Inflammatory macrophage (primary cell): ENCODE measurements around the gene ADGRG1.

Experiments
- DNase-seq, 2 donors: peaks; one replicate each; pipeline ENCODE4 v3.0.0-alpha.2; 2020 to 2022

Gene ADGRG1

GRCh38 chr16:57648581-57649442 lies 20.4 kb downstream of the ADGRG1 start:
- peak; percentile 87 to 95 for DNase-seq

- no peak for DNase-seq
These were observed 21.0 kb downstream of the ADGRG1 start for GRCh38 chr16:57649443-57649751.

- DNase-seq, result no peak
These were observed 21.4 kb downstream of the ADGRG1 start for GRCh38 chr16:57649846-57650245.

- DNase-seq, result no peak
These were observed 23.2 kb downstream of the ADGRG1 start for GRCh38 chr16:57651344-57652333.

GRCh38 chr16:57652695-57653471 lies 24.5 kb downstream of the ADGRG1 start:
- no peak for DNase-seq

GRCh38 chr16:57653936-57654335 lies 25.5 kb downstream of the ADGRG1 start:
- no peak for DNase-seq

- no peak for DNase-seq
These were observed 28.0 kb downstream of the ADGRG1 start for GRCh38 chr16:57656342-57656955.

GRCh38 chr16:57657228-57657627 lies 28.8 kb downstream of the ADGRG1 start:
- DNase-seq, result no peak

- no peak for DNase-seq
These were observed 29.9 kb downstream of the ADGRG1 start for GRCh38 chr16:57658130-57658877.

GRCh38 chr16:57658878-57659674 lies 30.6 kb downstream of the ADGRG1 start:
- DNase-seq, result no peak

- DNase-seq, result no peak
These were observed 32.5 kb downstream of the ADGRG1 start for GRCh38 chr16:57660715-57661463.

GRCh38 chr16:57661510-57661909 lies 33.1 kb downstream of the ADGRG1 start:
- DNase-seq, result no peak

- DNase-seq, result no peak
These were observed 33.8 kb downstream of the ADGRG1 start for GRCh38 chr16:57661936-57662906.

- DNase-seq, result no peak
These were observed 35.0 kb downstream of the ADGRG1 start for GRCh38 chr16:57663436-57663835.

GRCh38 chr16:57663917-57664661 lies 35.7 kb downstream of the ADGRG1 start:
- no peak for DNase-seq

GRCh38 chr16:57664662-57665025 lies 36.2 kb downstream of the ADGRG1 start:
- no peak for DNase-seq

GRCh38 chr16:57665541-57665940 lies 37.1 kb downstream of the ADGRG1 start:
- DNase-seq, result no peak
